Mononuclear cell (primary cell): ENCODE measurements around the gene MINDY4B. TPM values are rescaled to one million over a fixed set of nuclear protein-coding genes. Genes with fewer than 3 reads are reported as not detected.

ENCODE experiments used
- H3K27me3 ChIP-seq: 2 replicates; pipeline ENCODE4 v1.6.0; 2011; ENCODE audit warnings: low read length, control low read depth; ENCODE audit not compliant: insufficient read depth
- H3K4me1 ChIP-seq: 2 replicates; pipeline ENCODE4 v1.5.1; 2011; ENCODE audit warnings: mild to moderate bottlenecking, low read length, control low read depth; ENCODE audit not compliant: insufficient read depth
- H3K4me3 ChIP-seq: 2 replicates; pipeline ENCODE4 v1.5.1; 2011; ENCODE audit warnings: mild to moderate bottlenecking, low read length, moderate library complexity
- H3K9me3 ChIP-seq: 2 replicates; pipeline ENCODE4 v1.5.1; 2011; ENCODE audit warnings: low read depth, mild to moderate bottlenecking, control low read depth, low read length
- total RNA-seq: library from RNA; depleted of rRNA; stranded (reverse); fragments of >200 nt; gene quantifications from one replicate; pipeline ENCODE4 v1.2.3, GENCODE V29; 2012

MINDY4B gene
- total RNA-seq, 1 donor: not detected

DNA sequence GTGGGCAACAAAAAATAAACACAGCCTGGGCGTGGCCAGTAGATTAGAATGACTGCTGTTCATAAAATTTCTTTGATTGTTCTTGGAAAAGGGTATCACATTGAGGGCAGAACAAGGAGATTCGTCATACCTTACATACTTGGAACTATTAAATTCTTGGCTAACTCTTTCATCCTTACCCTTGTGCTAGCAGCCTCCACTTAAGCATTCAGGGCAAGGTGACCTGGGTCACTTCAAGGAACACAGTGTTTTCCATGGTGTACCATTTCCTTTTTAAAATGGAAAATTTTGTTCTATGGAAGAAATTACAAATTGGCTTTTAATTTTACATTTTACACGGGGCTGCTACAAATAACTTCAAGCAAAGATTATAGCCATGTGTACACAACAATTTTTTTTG lies 60.8 kb downstream of the MINDY4B start:
- Histone ChIP-seq H3K9me3 (no peaks in the 10 kb centered on the region), H3K4me3 (no peak overlapping the region), H3K27me3 (no peaks in the 10 kb centered on the region), H3K4me1 (no peaks in the 10 kb centered on the region)

DNA sequence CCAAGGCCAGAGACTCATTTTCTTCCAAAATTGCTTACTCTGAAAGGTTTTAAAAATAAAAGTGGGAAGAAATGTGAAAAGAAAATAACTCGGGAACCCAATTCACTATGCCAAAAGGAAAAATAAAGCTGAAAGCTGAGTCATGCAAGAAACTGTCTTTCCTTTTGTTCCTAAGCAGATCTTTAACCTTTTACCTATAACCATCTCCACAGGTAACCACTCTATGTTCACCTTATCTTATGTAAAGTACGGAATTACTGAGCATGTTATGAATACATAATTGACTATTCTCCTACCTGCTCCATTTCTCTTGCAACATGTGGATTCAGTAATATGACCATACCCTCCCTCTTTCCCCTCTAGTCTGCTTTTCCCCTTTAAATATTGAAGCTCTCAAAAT lies 62.0 kb downstream of the MINDY4B start:
- Histone ChIP-seq H3K9me3 (no peaks in the 10 kb centered on the region), H3K27me3 (no peaks in the 10 kb centered on the region), H3K4me1 (no peaks in the 10 kb centered on the region), H3K4me3 (no peak overlapping the region)

DNA sequence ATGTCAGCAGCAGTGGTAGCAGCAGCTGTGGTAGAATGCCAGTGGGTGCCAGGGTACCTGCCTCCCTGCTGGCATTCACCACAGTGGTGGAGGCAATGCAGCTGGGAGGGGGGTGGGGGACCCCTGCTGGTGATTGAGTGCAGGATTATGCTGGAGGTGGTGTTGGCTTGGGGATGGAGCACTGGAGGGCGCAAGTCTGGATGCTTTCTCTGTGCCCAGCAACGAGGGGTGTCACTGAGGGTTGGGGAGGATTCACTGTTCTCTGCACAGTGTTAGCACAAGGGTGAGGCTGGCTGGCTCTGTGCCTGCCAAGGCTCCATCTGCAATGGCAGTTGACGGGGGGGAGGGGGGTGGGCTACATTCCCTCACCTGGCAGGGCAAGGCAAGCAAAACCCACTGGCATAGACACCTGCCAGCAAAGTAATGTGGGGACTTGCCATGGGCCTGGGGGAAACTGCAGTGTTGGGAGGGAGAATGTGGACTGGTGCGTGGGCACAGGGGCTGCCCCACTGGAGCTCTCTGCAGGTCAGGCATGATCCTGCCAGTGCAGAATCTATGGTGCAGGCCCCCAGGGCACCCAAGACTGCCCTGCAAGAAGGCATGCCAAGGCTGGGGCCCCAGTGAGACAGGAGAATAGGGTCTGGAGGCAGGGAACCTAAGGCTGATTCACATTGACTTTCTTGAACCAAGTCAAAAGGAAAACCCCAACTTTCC lies 64.3 kb downstream of the MINDY4B start:
- Histone ChIP-seq H3K4me1 (no peaks in the 10 kb centered on the region), H3K27me3 (no peaks in the 10 kb centered on the region), H3K4me3 (no peak overlapping the region), H3K9me3 (no peaks in the 10 kb centered on the region)

DNA sequence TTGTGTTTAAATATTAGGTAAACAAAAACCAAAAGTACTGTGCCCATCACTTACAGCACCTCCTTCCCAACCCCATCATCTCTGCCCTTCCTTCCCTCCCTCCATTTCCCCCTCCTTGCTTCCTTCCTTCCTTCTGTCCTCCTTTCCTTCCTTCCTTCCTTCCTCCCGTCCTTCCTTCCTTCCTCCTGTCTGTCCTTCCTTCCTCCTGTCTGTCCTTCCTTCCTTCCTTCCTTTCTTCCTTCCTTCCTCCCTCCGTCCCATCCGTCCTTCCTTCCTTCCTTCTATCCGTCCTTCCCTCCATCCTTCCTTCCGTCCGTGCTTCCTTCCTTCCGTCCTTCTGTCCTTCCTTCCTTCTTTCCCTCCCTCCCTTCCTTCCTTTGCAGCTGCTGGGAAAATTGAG lies 74.5 kb downstream of the MINDY4B start:
- no peaks in the 10 kb centered on the region for H3K27me3 ChIP-seq
- H3K9me3 ChIP-seq: no peaks in the 10 kb centered on the region
- no peak overlapping the region for H3K4me3 ChIP-seq
- H3K4me1 ChIP-seq: no peaks in the 10 kb centered on the region

DNA sequence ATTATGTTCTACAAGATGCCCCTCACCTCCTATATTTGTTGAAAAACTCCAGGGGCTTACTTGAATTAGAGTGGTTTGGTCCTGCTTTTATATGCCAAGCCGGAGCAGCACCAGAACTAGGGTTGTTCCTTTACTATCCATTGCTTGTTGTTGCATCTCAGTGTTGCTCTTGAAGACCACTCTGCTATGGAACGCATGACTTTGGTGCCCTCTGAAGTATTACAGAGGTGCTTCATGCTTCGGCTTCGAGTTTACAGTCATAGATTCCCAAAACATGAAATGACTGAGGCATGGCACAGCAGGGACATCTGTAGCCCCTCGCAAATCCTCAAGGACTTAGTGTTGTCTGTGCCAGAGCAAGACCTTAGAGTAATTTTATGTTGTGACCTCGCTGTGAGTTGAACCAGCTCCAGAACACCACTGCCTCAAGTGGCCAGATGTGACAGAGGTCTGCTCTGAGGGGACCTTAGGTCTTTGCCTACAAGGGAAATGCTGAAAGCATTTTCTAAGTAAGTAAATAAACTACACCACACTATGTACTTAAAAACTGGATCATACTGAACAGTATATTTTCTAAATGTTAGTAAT lies 75.1 kb downstream of the MINDY4B start:
- H3K4me1 ChIP-seq: no peaks in the 10 kb centered on the region
- no peaks in the 10 kb centered on the region for H3K9me3 ChIP-seq
- no peak overlapping the region for H3K4me3 ChIP-seq
- H3K27me3 ChIP-seq: no peaks in the 10 kb centered on the region

GRCh38 chr3:150829408-150829807 lies 75.8 kb downstream of the MINDY4B start:
- Histone ChIP-seq H3K4me3 (no peak overlapping the region), H3K27me3 (no peaks in the 10 kb centered on the region), H3K4me1 (no peaks in the 10 kb centered on the region), H3K9me3 (no peaks in the 10 kb centered on the region)

DNA sequence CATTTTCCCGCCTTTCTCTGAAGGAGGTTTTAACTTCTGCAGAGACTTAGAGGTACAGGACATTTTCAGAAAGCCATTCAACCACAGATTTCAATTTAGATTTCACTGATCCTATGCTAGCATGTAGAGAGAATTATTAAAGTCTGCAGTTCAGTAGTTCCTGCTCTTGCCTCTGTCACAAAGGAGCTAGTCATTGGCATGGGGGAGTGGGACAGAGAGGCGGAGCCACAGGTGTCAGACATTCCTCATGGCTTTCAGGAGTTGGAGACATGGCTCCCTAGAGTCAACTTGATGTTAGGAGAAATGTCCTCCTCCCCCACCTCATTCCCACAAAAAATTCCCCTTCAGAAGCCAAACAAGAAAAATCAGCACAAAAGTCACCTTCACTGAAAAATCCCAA lies 76.2 kb downstream of the MINDY4B start:
- no peaks in the 10 kb centered on the region for H3K4me1 ChIP-seq
- H3K9me3 ChIP-seq: no peaks in the 10 kb centered on the region
- H3K27me3 ChIP-seq: no peaks in the 10 kb centered on the region
- no peak overlapping the region for H3K4me3 ChIP-seq

GRCh38 chr3:150828261-150828660 lies 77.0 kb downstream of the MINDY4B start:
- H3K4me1 ChIP-seq: no peaks in the 10 kb centered on the region
- H3K4me3 ChIP-seq: no peak overlapping the region
- H3K9me3 ChIP-seq: no peaks in the 10 kb centered on the region
- H3K27me3 ChIP-seq: no peaks in the 10 kb centered on the region

DNA sequence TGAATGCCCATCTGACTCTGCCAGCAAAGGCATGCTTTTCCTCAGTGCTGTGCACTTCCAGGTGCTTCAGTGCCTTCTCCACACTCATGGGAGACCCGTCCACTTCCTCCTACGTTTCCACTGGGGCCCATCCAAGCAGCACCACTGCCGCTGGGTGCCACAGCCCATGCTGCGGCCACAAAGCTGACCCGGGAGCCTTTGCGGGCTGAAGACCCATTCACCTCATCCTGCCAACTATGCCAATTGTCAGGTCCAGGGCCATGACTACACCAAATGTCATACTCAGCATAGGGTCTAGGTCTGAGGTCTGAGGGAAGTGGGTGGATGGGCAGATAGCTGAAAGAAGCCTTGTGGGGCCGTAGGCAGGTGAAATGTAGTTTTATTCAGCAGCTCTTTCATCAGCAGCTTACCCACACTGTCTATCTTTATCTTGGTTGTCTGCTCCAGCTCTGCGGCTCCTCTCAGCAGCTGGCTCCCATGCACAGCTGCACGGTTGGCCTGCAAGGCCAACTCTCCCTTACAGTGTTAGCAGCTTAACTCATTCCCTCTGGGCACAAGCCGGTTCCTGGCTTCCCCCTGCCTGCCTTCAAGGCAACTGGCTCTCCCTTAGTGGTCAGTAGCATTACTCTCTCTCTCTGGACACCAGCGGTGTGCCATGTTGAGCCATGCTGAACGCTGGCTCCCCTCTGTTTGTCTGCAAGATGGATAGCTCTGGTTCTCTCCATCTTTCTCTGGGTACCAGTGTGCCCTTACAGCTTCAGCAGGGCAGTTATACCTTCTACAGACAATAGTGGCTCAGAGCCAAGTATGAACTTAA lies 78.6 kb downstream of the MINDY4B start:
- no peaks in the 10 kb centered on the region for H3K27me3 ChIP-seq
- no peaks in the 10 kb centered on the region for H3K4me1 ChIP-seq
- H3K9me3 ChIP-seq: no peaks in the 10 kb centered on the region
- no peak overlapping the region for H3K4me3 ChIP-seq

DNA sequence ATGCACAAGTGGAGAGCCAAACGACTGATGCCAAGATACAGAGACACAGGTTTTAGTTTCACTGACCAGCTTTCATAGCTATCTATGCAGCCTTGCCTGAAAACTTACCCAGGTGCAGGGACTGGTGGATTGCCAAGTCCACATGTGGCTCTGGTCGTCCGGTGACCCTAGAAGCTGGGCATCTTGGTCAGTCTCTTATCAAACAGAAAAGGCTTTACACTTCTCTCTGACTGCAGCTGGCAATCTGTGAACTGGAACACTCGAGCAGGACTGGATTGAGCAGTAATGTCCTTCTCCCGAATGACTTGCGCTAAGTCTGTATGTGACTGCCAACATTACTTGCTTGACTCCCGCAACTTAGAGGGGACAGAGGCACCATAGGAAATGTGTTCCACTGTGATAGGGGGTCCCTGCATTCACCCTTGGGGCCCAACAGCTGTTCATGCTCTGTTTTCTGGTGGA lies 79.3 kb downstream of the MINDY4B start:
- H3K9me3 ChIP-seq: no peaks in the 10 kb centered on the region
- no peak overlapping the region for H3K4me3 ChIP-seq
- no peaks in the 10 kb centered on the region for H3K4me1 ChIP-seq
- no peaks in the 10 kb centered on the region for H3K27me3 ChIP-seq

GRCh38 chr3:150825192-150825915 lies 79.9 kb downstream of the MINDY4B start:
- Histone ChIP-seq H3K27me3 (no peaks in the 10 kb centered on the region), H3K4me1 (no peaks in the 10 kb centered on the region), H3K9me3 (no peaks in the 10 kb centered on the region), H3K4me3 (no peak overlapping the region)

- no peaks in the 10 kb centered on the region for H3K27me3 ChIP-seq
- H3K4me3 ChIP-seq: no peak overlapping the region
- no peaks in the 10 kb centered on the region for H3K4me1 ChIP-seq
- H3K9me3 ChIP-seq: no peaks in the 10 kb centered on the region
These were observed 82.0 kb downstream of the MINDY4B start for GRCh38 chr3:150823277-150823676.

- Histone ChIP-seq H3K4me3 (no peak overlapping the region), H3K9me3 (no peaks in the 10 kb centered on the region), H3K4me1 (no peaks in the 10 kb centered on the region), H3K27me3 (no peaks in the 10 kb centered on the region)
These were observed 82.6 kb downstream of the MINDY4B start for GRCh38 chr3:150822636-150823035.
